NCI-H187 treated with DMSO at 0.1 percent for 48 hours (cell line): ENCODE results near the gene CMIP.

Experiments used
- DNase-seq: peaks from one replicate; lab custom pipeline; 2025; lab: John Stamatoyannopoulos, UW

The CMIP gene

DNA sequence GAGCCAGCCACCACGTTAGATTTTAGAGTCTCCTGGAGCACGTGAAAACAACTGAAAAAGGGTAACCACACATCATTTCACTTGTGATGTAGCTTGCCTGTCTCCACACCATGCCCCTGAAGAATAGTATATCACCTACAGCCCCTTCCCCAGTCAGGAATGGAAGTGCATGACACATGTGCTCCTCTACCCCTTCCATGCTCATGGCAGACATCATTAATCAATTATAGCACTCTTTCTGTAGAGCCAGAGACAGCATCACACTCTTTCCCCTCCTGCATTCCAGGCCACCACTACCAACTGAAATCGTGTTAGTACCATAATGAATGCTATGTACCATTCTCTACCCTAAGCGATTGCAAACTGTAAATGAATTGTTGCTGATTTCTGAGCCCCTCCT lies 221.0 kb downstream of the CMIP start:
- DNase-seq: no peak

DNA sequence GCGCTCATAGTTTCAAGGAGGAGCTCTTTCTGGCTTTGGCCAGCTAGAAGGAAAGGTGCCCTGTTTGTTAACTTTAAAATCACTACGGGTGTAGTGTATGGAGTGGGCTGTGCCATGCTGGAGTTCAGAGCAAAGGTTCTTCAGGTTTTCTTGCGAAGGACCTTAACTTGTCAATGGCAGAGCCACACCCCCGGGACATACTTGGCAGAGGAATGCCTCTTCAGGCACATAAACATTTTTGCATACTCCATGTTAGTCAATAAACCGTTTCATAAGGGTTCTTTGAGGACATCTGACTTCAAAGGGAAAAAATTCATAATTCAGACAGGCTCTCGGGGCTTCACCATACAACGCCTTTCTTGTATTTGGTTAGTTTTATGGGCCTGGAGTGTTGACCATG lies 221.5 kb downstream of the CMIP start:
- DNase-seq: no peak

DNA sequence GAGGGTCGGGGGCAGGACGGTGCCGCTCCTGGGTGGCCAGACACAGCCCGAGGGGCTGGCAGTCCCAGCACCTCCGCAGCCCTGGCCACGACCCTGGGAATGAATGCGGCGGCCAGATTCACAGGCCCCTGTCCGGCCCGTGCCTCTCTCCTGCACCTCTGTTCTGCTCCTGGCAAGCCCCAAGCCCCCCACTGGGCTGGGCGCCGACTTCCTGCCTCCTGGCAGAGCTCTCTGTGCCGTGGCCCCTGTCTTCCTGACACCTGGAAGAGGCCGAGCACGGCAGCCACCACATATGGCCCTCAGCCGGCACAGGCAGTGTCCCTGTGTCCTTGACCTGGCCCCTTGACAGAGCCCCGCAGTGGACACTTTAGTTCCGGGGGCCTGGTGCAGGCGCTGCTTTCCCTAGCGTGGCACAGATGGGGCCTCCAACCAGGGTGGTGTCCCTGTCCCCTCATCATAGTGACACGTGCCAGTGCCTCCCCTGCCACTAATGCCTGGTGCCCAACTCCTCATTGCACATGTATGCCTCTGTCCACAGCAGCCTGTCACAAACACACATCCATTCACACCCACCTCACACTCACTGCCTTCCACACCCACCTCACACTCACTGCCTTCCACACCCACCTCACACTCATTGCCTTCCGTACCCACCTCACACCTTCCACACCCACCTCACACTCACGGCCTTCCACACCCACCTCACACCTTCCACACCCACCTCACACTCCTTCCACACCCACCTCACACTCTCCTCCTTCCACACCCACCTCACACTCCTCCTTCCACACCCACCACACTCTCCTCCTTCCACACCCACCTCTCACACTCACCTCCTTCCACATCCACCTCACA lies 223.9 kb downstream of the CMIP start:
- no peak for DNase-seq

DNA sequence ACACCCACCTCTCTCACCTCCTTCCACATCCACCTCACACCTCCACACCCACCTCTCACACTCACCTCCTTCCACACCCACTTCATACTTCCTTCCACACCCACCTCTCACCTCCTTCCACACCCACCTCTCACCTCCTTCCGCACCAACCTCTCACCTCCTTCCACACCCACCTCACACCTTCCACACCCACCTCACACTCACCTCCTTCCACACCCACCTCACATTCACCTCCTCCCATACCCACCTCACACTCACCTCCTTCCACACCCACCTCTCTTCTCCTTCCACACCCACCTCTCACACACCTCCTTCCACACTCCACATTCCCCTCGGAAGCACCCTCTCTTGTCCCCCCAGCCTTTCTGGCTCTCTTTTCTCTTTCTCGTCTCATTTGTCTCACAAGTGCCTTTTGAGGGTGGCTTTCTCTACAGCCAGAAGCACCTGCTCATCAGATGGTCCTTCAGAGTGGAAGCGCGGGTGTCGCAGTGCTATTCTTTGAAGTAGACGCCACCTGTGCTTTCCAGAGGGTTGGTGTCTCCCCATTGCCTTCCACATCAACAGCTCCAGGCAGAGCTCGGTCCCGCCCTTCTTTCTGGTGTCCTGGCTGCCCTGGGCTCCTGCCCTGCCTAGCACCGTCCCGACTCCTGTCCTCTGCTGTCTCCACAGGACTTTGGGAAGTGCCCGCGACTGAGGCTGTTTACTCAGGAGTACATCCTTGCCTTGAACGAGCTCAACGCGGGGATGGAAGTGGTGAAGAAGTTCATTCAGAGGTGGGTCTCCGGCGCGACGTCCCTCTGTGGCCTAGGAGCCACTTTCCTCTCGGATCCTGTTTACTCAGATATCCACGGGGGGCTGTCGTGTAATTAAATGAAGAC lies 225.1 kb downstream of the CMIP start:
- DNase-seq: peak; percentile 62

DNA sequence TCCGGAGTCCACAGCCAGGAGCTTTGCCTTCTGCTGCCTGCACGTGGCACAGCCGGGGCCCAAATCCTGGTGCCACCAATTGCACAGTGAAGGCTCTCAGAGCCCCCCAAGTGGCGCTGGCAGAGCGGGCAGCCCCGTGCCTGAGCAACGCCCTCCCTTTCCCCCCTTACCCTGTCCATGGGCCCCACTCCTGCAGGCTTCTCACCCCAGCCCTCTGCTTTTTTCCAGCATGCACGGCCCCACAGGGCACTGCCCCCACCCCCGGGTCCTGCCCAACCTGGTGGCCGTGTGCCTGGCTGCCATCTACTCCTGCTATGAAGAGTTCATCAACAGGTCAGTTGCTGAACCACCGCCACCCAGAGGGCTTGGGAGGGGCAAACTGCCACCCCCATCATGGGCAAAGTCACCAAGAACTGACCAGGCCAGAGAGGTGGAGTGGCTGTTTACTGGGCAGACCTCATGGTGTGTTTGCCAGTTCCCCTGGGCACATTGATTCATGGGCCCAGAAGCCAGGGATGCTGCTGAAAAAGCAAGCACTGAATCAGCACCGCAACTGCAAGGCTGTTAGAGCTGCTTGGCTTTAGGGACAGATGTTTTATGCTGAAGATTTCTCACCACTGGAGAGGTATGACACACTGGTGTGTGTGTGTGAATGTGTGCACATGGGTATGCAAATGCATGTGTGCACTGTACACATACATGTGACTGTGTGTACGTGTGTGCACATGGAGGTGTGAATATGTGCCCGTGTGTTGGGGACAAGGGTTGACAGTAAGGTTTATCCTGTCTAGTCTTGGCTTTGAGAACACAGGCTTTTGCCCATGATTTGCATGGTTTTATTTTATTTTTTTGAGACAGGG lies 227.4 kb downstream of the CMIP start:
- DNase-seq: no peak

DNA sequence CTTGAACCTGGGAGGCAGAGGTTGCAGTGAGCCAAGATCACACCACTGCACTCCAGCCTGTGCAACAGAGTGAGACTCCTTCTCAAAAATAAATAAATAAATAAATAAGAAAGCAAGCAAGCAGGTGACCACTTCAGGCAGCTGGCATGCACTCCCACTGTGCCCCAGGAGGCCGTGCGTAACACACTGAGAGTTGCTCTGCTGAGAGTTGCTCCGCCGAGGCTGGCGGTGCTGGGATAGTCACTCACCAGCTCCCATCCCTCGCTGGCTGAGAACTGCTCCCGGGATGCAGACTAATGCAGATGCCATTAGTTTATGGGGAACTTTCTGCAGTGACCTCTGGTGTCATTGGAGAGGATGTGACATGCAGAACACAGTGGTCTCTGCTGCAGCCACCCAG lies 228.8 kb downstream of the CMIP start:
- DNase-seq: no peak

DNA sequence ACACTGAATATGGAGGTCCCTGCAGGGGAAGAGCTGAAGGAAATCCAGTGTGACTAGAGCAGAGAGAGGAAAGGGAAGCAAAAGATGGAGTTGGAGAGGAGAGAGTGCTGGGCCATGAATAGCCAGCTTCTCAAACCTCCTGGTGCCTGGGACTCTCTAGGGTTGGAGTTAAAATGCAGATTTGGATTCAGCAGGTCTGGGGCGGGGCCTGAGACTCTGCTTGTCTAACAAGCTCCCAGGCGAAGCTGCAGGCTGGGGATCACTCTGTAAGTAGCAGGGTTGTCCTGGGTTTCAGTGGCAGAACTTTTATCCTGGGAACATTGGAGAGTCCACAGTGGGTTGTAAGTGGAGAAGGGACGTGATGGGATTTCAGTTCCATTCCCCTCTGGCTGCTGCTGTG lies 231.1 kb downstream of the CMIP start:
- no peak for DNase-seq

DNA sequence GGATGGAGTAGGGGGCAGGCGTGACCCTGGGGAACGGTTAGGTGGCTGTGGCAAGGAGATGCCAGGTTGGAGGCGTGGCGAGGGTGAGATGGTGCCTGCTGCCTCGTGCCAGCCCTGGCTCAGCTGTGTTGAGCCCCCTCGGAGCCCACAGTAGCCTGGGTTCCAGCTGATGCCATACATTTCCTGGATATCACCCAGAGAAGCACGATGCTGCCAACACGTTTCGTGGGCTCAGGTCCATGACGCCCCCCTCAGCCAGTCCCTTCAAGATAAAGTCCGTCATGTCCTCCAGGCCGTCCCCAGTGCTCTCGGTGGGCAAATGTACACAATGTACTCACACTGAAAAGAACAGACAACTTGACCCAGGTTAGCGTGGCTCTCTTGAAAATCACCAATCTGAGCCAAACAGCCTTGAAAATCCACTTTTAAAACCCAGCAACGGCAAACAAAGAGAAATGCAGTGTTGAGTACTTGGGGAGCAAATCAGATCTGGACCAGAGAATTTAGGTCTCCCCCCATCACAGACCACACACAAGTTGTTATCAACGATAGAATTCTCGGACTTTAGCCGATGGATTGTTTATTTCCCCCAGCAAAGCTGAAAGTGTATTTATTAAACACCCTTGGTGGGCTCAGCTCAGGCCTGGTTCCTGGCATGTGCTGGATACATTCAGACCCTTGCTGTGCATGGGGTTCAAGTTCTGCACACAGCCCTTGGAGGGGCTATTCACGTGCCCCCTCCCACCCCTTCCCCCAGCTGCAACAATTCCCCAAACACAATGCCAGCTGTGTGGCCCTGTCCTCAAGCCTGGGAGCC lies 231.7 kb downstream of the CMIP start:
- DNase-seq: no peak

DNA sequence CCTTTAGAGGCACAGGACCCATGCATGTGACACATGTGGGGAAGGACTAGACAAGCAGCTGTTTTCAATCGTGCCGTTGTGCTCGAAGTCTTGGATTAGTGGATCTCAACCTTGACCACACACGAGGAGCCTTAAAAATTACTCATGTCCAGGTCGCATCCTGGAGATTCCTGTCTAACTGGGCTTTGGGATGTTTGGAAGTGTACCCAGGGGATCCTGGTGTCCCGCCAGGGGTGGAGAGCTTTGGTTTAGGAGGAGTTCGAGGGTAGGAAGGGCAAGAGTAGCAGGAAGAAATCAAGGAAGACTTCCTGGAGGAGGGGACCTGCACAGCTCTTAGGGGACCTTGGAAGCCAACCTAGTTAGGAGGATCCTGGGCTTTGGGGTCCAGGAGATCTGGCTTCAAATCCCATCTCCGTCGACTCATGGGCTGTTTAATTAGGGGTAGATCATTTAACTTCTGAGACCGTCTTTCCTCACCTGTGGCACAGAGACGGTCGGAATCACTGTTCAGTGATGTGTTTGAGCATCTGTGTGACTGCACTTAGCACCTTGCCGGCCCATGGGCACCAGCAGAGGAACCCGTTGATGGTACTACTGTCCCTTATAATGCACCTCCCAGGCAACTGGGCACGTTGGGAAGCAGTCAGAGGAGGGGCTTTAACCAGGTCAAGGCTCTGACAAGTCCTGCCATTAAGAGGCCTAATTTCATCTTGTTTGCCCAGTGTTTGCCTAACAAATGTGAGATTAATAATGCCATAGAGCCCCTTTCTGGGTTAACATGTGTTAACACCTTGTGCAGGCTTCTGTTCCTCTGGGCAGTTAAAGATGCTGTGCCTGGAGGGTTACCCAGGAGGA lies 232.5 kb downstream of the CMIP start:
- DNase-seq: no peak

DNA sequence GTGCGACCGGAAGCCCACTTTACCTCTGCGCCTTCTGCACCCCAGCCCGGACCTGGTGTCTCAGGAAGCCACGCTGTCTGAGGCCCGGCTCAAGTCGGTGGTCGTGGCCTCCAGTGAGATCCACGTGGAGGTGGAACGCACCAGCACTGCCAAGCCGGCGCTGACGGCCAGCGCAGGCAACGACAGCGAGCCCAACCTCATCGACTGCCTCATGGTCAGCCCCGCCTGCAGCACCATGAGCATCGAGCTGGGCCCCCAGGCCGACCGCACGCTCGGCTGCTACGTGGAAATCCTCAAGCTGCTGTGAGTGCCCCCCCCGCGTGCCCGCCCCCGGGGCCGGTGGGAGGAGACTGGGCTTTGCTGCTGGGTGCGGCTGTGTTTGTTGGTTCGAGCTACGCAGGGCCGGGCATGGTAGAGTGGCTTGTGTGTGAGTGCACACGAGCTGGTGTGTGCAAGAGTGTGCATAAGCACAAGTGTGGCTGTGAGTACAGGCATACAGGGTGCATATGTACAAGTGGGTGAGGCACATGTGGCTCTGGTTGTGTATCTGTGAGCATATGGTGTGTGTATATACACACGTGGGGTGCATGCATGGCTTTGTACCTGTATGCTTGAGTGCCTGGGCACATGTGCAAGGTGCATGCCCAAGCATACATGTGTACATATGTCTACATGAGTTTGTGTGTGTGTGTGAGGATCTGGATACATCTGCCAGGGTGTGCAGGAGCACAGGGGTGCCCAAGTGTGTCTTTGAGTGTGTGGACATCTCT lies 233.9 kb downstream of the CMIP start:
- no peak for DNase-seq

DNA sequence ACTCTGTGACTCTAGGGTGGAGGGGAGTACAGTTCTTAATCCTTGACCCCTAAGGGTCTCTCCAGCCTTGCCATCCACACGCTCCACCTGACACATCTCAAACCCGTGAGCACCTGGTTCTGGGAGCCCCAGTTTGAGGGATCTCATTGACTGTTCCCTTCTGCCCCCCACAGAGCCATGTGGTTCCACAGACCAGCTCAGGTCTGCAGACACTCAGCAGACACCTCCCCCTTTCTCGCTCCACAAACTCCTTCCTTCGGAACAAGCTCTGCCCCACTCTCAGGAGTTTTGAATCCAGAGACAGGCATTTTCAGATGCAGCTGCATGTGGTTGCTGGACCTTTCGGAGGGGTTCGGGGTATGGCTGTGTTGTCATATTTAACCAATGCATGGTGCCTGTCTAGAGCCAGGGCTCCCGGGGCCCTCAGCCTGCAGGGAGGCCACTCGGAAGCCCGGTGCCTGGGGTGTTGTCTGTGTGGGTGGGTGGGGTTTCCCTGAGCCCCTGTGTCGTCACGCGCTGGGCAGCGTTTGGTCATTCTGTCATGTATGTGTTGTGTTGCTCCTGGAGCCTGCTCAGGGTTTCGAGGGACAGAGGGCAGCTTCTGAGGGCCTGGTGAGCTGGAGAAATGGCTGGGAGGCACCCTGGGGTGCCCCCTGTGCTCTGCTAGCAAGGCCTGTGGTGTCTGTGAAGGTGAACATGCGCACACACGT lies 235.3 kb downstream of the CMIP start:
- DNase-seq: no peak

DNA sequence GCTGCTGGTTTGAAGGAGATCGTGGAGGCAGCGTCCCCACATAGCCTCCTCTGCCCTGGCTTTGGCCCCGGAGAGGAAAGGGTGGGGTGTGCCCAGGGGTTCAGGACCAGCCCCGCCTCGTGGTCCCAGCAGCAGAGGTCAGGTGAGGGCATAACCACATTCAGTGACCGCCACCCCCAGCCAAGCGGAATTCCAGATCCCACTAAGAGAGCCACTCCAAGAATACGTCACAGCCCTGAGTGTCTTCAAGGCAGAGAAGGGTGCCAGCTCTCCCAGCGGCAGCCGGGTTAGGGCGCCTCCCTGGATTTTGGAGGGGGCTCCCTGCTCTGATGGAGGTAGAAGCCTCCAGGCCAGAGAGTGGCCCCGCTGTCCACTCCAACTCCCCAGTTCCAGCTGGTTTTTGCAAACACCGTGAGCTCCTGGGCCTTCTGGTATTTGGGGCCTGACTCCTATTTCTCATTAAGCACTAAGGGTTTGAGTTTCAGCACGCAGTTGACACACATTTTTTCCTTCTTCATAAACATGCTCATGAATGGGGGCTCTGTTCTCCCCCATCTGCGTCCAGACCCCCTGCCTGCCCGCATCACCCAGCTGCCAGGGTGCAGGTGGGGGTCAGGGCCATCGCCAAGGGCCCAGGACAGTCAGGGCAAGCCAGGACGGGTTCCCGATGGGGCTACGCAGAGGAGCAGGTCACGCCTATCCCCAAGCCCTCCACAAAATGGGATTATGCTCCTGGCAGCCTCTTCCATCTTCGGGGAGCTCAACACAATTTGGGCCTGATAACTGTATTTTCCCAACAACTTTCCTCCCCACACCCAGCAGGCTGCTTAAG lies 236.1 kb downstream of the CMIP start:
- DNase-seq: no peak

DNA sequence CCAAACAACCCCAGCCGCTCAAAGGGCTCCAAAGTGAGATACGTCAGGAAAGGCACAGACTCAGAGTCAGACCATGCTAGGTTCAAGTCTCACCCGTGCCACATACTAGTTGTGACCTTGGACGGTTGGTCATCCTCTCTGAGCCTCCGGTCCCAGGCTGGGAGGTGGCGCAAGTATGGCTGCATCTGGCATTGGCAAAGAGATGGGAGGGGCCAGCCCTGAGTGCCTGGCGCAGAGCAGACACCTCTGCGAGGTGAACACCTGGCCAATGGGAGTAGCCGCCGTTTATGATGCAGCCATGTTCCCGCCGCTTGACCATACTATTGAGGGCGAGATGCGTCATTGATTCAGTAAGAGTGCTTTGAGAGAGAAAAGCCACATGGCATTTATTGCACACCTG lies 236.7 kb downstream of the CMIP start:
- DNase-seq: no peak

DNA sequence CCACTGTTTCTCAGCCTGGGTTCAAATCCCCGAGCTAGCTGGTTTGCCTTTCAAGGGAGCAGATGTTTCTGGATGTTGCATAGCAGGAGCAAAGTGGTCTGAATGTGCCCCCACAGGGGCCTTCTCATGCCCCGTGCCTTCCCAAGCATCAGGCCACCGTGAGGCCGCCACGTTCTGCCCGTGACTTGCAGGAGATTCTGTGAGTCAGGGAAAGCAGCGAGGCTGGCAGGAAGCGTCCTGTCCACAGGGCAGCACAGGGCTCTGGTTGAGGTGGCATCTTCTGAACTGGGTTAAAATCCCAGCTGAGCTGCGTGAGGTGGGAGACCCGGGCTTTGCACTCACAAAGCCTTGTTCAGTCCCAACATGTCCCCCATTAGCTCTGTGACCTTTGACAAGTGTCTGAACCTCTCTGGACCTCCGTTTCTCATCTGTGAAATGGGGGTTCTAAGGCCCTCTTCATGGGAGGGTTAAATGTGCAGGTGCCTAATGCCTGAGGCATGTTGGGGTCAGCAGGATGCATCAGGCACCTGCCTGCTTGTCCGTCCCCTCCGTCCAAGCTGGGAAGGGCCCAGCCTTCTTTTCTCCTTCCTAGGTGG lies 239.7 kb downstream of the CMIP start:
- DNase-seq: no peak

DNA sequence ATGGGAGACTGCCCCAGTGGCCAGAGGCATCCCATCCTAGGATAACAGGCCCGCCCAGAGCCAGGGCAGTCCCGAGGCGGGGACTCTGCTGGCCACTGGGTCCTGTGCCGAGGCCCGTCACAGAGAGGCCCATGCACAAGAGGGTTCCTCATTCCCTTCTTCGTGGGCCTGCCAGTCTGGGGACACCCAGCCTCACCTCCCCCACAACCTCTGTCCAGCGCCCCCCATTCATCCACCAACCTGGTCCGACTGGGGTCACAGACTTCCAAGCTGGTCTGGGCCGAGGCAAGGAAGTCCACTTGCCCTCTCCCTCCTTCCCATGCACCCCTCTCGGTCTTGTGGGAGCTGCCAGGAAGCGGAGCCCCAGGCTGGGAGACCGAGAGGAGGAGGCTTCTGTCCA lies 240.3 kb downstream of the CMIP start:
- DNase-seq: no peak

DNA sequence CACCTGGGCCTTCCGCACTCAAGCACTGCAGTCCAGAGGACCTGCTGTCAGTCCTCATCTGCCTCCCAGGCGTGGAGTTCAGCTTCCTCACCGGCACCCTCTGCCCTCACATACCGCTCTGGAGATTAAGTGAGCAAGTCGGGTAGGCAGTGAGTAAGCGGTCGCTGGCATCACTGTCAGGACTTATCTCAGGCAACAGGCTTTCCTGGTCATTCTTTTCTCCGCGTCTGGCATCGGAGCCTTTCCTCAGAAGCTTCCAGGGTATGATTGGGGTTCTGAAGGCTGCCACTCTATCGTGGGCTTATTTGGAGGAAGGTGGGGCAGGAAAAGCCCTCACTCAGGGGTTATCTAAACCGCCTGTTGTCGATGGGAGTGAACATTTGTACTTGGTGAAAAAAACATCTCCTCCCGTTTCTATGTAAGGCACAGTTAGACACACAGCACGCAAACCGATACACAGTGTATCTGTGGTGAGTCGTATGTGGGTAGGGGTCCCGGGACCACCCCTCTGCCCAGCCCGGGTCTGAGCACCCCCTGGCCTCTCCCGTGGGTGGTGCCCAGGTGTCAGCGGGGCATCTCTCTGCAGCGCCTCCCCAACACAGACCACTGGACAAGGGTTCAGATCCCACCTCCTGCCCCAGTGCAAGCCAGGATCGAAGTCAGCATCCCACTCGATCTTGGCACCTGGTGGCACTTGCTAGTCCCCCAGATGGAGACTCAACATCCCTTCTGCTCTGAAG lies 242.0 kb downstream of the CMIP start:
- no peak for DNase-seq

DNA sequence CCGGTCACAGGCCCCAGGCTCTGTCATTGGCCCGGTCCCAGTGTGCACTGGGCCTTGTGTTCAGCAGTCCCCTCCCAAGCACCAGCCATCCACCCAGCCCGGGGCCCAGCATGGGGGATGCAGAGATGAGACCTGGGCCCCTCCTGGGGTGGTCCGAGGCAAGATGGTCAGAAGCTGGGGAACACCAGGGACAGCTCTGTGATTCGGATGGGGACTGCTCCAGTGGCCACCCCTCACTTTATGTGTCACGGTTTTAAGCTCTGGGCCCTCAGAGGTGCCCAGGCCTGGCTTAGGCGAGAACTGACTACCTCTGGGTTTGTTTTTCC lies 242.5 kb downstream of the CMIP start:
- DNase-seq: no peak
